Ishikawa (cell line): ENCODE measurements around the gene TSPAN7.

Experiments used
- CEBPB ChIP-seq: IDR thresholded peaks from 2 replicates; pipeline ENCODE4 v1.6.1; 2012
- CREB1 ChIP-seq: IDR thresholded peaks from 2 replicates; pipeline ENCODE4 v1.6.1; 2012; ENCODE audit warnings: low read depth
- EGR1 ChIP-seq: IDR thresholded peaks from 2 replicates; pipeline ENCODE4 v1.6.1; 2012
- EP300 ChIP-seq: IDR thresholded peaks from 2 replicates; pipeline ENCODE4 v1.6.1; 2012; ENCODE audit warnings: borderline replicate concordance
- FOXM1 ChIP-seq: IDR thresholded peaks from 2 replicates; pipeline ENCODE4 v1.6.1; 2012; ENCODE audit warnings: low read depth, borderline replicate concordance
- NFIC ChIP-seq: IDR thresholded peaks from 2 replicates; pipeline ENCODE4 v1.6.1; 2012
- RAD21 ChIP-seq: IDR thresholded peaks from 2 replicates; pipeline ENCODE4 v1.6.1; 2012; ENCODE audit warnings: low read depth
- TAF1 ChIP-seq: IDR thresholded peaks from 2 replicates; pipeline ENCODE4 v1.6.1; 2012; ENCODE audit warnings: low read depth, mild to moderate bottlenecking
- TCF12 ChIP-seq: IDR thresholded peaks from 2 replicates; pipeline ENCODE4 v1.6.1; 2012; ENCODE audit warnings: low read depth
- TEAD4 ChIP-seq: IDR thresholded peaks from 2 replicates; pipeline ENCODE4 v1.6.1; 2012
- YY1 ChIP-seq: IDR thresholded peaks from 2 replicates; pipeline ENCODE4 v1.6.1; 2012; ENCODE audit warnings: low read depth
- ZBTB7A ChIP-seq: IDR thresholded peaks from 2 replicates; pipeline ENCODE4 v1.6.1; 2012; ENCODE audit warnings: low read depth
- TF ChIP-seq, protein P1 (sequence below): IDR thresholded peaks from 2 replicates; pipeline ENCODE4 v1.6.1; 2012; ENCODE audit warnings: low read depth, mild to moderate bottlenecking
- TF ChIP-seq, protein P2 (sequence below): IDR thresholded peaks from 2 replicates; pipeline ENCODE4 v1.6.1; 2012
- TF ChIP-seq, protein P3 (sequence below): IDR thresholded peaks from 2 replicates; pipeline ENCODE4 v1.6.1; 2012

TSPAN7 gene

DNA sequence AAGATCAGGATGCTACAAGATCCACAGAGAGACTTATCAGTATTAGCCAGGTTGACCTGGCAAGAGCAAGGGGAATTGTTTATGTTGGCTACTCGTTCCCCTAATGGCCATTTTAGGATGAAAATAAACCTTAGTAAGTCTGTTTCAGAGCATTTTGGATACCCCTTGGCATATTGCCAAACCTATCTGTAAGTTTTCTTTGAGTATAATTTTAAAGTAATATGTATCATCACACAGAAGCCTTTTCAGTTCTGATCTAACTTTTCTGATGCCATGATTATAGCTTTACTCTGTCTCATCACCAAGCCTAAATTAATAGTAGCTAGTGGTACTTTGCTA is 99.7 kb downstream of the TSPAN7 start:
- TF ChIP-seq CEBPB (no peak), ZBTB7A (no peak), TEAD4 (no peak), EGR1 (no peak), RAD21 (no peak), YY1 (no peak)
- TF ChIP-seq, protein P1, sequence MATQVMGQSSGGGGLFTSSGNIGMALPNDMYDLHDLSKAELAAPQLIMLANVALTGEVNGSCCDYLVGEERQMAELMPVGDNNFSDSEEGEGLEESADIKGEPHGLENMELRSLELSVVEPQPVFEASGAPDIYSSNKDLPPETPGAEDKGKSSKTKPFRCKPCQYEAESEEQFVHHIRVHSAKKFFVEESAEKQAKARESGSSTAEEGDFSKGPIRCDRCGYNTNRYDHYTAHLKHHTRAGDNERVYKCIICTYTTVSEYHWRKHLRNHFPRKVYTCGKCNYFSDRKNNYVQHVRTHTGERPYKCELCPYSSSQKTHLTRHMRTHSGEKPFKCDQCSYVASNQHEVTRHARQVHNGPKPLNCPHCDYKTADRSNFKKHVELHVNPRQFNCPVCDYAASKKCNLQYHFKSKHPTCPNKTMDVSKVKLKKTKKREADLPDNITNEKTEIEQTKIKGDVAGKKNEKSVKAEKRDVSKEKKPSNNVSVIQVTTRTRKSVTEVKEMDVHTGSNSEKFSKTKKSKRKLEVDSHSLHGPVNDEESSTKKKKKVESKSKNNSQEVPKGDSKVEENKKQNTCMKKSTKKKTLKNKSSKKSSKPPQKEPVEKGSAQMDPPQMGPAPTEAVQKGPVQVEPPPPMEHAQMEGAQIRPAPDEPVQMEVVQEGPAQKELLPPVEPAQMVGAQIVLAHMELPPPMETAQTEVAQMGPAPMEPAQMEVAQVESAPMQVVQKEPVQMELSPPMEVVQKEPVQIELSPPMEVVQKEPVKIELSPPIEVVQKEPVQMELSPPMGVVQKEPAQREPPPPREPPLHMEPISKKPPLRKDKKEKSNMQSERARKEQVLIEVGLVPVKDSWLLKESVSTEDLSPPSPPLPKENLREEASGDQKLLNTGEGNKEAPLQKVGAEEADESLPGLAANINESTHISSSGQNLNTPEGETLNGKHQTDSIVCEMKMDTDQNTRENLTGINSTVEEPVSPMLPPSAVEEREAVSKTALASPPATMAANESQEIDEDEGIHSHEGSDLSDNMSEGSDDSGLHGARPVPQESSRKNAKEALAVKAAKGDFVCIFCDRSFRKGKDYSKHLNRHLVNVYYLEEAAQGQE: no peak
- TF ChIP-seq, protein P2, sequence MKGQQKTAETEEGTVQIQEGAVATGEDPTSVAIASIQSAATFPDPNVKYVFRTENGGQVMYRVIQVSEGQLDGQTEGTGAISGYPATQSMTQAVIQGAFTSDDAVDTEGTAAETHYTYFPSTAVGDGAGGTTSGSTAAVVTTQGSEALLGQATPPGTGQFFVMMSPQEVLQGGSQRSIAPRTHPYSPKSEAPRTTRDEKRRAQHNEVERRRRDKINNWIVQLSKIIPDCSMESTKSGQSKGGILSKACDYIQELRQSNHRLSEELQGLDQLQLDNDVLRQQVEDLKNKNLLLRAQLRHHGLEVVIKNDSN: no peak

DNA sequence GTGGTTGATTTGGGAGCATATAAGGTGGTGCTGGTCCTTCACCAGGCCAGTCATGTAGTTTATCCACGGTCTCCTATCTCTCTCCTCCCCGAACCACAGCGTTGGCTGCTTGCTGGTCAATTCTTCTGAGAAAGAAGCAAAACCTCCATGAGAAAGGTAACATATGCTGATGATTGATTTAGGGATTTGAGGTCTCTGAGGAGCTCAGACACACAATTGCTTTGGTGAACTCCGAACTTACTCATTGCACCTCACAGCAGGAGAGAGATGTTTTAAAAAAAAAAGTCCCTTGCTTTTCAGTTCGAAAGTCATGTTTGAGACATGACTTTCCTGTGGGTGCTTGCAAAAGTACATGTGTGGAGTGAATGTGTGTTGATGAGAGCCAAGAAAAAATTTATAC is 100.2 kb downstream of the TSPAN7 start:
- TF ChIP-seq RAD21 (no peak), NFIC (no peak), ZBTB7A (no peak), TCF12 (no peak), CEBPB (no peak), EGR1 (no peak), CREB1 (no peak), TEAD4 (no peak), TAF1 (no peak), EP300 (no peak)
- TF ChIP-seq, protein P2: no peak
- TF ChIP-seq, protein P3, sequence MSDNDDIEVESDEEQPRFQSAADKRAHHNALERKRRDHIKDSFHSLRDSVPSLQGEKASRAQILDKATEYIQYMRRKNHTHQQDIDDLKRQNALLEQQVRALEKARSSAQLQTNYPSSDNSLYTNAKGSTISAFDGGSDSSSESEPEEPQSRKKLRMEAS: no peak

DNA sequence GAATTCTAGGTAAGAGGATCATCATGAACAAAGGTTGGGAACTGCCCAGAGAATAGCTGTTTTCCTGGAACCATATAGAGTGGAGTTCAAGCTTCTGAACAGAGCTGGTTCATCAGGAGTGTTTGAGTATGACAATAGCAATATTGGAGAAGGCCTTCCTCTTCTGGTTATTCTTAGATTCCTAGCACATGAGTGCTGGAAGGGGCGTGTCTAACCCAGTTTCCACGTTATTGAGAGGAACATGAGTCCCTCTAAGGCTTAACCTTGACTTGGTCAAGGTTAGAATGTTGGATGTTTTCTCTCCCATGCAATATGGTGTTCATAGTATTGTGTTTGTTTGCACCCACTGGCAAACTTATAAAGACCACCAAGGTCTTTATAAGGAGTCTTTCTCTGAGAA is 101.3 kb downstream of the TSPAN7 start:
- TF ChIP-seq FOXM1 (no peak), TEAD4 (no peak), YY1 (no peak), RAD21 (no peak), TAF1 (no peak), CREB1 (no peak), NFIC (no peak), EP300 (no peak)

DNA sequence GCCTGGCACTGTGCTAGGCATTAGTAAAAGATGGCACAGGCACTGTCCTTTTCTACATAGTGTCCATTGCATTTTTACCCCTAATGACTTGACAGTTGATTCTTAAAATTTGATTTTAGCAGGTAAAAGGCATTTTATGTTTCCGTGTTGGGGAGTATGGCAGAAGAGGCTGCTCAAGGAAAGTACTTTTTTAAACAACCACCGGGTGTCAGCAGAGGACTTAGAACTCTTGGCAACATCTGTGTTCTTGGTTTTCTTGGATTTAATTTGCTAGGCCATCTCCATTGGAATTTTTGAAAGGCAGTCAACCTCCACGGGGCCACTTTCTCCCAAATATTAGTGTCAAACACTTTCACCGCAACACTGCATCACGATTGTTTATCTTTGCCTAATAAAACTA is 102.9 kb downstream of the TSPAN7 start:
- TF ChIP-seq CREB1 (no peak), EP300 (no peak), CEBPB (no peak), RAD21 (peak; percentile 41)

DNA sequence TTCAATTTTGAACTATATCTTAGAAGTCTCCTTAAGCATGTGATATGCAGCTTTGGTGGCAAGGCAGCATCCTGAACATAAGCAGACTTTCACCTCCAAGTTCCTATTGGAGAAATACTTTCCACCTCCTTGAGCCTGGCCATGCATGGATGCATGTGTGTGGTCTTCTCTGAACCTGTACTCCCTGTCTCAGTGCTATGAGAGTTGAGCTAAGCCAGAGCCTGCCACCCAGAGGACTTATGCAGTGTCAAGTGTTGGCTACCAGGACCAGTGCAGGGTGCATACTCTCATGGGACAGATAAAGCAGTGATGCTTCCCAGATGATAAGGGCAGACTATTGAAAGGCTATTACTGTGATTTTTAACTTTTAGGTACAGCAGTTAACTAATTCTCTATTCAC is 105.6 kb downstream of the TSPAN7 start:
- TF ChIP-seq YY1: no peak
- TF ChIP-seq CREB1: no peak
- TF ChIP-seq, protein P2: no peak
- no peak for TF ChIP-seq TCF12
- no peak for TF ChIP-seq CEBPB
- no peak for TF ChIP-seq NFIC
- TF ChIP-seq RAD21: no peak
- TF ChIP-seq ZBTB7A: no peak

DNA sequence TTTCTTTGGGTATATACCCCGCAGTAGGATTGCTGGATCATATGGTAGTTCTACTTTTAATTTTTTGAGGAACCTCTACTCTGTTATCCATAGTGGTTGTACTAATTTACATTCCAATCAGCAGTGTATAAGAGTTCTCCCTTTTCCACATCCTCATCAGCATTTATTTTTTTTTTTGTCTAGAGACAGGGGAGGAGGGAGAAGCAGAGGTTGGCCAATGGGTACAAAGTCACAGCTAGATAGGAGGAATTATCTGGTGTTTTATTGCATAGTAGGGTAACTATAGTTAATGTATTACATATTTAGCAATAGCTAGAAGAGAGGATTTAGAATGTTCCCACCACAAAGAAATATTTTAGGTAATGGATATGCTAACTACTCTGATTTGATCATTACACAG is 107.4 kb downstream of the TSPAN7 start:
- TF ChIP-seq YY1: no peak
- no peak for TF ChIP-seq TCF12
- TF ChIP-seq CREB1: no peak
- TF ChIP-seq, protein P2: no peak
- TF ChIP-seq TEAD4: no peak
- no peak for TF ChIP-seq EGR1
- no peak for TF ChIP-seq EP300

DNA sequence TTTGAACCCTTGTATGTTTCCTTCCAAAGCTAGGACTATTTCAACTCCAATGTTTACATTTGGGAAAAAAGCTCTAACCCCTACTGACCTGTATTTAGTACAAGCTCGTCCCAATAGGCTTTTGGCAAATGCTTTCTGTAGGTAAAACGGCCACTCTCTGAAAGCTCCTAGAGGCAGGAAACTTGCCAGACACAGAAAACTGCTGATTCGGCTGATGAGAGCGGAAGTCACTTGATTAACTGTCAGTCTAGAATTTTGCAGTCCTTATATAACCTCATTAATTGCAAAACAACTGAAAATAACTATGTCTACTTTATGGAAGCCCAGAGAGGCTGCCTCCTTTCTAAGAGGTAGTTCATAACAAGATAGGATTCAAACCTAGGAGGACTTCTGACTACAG is 108.1 kb downstream of the TSPAN7 start:
- TF ChIP-seq EP300: no peak
- no peak for TF ChIP-seq TEAD4

DNA sequence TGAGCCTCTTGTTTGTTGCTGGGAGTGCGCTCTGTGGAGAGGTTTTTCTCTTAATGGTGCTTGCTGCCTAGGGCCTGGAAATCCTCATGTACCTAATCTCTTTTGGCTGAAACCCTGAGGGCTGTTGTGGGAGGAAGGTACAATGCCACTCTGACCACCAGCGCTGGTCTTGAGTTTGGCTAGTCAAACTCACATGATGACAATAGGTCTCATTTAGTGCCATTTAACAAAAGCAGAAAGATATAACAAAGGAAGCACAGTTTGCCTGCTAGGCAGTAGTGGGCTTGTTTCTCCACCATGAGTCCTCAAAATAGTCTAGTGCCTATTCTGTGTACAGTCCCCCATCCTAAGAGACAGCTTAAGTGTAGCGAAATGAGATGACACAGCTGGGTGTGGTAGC is 111.3 kb downstream of the TSPAN7 start:
- TF ChIP-seq TEAD4: no peak
- no peak for TF ChIP-seq YY1
